Peyer's patch (tissue), 4 donors: ENCODE results near the gene EXOSC7. TPM values are rescaled to one million over a fixed set of nuclear protein-coding genes. Genes with fewer than 3 reads are reported as not detected.
"Not testable (repeated sequence)": the region's sequence is repeated elsewhere in the genome, so short reads cannot be mapped to it uniquely, and the experiment has no call there.

Experiments
- DNase-seq, 3 donors: peaks; one replicate each; pipeline ENCODE4 v3.0.0-alpha.2; 2017 to 2019
- H3K27ac ChIP-seq, 4 donors: fragments of 200-600 bp; sonication (generic); one replicate each; pipeline ENCODE4 v1.5.1; 2016 to 2019
- H3K27me3 ChIP-seq, 2 donors: fragments of 200-600 bp; sonication (generic); one replicate each; pipeline ENCODE4 v1.5.1; 2019
- H3K36me3 ChIP-seq, 3 donors: fragments of 200-600 bp; sonication (generic); one replicate each; pipeline ENCODE4 v1.5.1; 2016 to 2019
- H3K4me1 ChIP-seq, 4 donors: fragments of 200-600 bp; sonication (generic); one replicate each; pipeline ENCODE4 v1.5.1; 2016 to 2019
- H3K4me3 ChIP-seq, 4 donors: fragments of 200-600 bp; sonication (generic); 1 replicate in 3 of 4; 2 replicates in 1 of 4; pipeline ENCODE4 v1.5.1; 2016 to 2019; ENCODE audit warnings: mild to moderate bottlenecking in 1 of 4
- H3K9me3 ChIP-seq, 4 donors: fragments of 200-600 bp; sonication (generic); one replicate each; pipeline ENCODE4 v1.5.1; 2016 to 2019; ENCODE audit warnings: mild to moderate bottlenecking in 1 of 4
- POLR2A ChIP-seq, 2 donors: fragments of 450-650 bp; IDR thresholded peaks; one replicate each; pipeline ENCODE4 v1.5.1; 2017; ENCODE audit warnings: antibody characterized with exemption in 2 of 2, mild to moderate bottlenecking in 2 of 2, moderate library complexity in 2 of 2
- total RNA-seq, 4 donors: library from RNA; depleted of rRNA; stranded (reverse); fragments of >200 nt; gene quantifications; one replicate each; pipeline ENCODE4 v1.1.0, GENCODE V29; 2016
- TF ChIP-seq, protein P1 (sequence below), 6 experiments: fragments of 450-650 bp in 4 of 6; fragments of 200-600 bp in 2 of 6; sonication (generic) in 1 of 6; IDR thresholded peaks; one replicate each; pipeline ENCODE4 v1.5.1; 2017 to 2019; ENCODE audit warnings: antibody characterized with exemption in 6 of 6, mild to moderate bottlenecking in 3 of 6, moderate library complexity in 1 of 6

The EXOSC7 gene
- total RNA-seq, 4 donors from 2014 or later = 19.8 to 66.0 (median 28.6) TPM

- peaks cover 0 to 10% (median 3%) of the 10 kb centered on the region in 4 donors for H3K4me1 ChIP-seq
- TF ChIP-seq POLR2A (IDR thresholded peaks at IDR 0.05) = no peak
- TF ChIP-seq, protein P1, sequence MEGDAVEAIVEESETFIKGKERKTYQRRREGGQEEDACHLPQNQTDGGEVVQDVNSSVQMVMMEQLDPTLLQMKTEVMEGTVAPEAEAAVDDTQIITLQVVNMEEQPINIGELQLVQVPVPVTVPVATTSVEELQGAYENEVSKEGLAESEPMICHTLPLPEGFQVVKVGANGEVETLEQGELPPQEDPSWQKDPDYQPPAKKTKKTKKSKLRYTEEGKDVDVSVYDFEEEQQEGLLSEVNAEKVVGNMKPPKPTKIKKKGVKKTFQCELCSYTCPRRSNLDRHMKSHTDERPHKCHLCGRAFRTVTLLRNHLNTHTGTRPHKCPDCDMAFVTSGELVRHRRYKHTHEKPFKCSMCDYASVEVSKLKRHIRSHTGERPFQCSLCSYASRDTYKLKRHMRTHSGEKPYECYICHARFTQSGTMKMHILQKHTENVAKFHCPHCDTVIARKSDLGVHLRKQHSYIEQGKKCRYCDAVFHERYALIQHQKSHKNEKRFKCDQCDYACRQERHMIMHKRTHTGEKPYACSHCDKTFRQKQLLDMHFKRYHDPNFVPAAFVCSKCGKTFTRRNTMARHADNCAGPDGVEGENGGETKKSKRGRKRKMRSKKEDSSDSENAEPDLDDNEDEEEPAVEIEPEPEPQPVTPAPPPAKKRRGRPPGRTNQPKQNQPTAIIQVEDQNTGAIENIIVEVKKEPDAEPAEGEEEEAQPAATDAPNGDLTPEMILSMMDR (IDR thresholded peaks at IDR 0.05) = no peak
- H3K27ac ChIP-seq = no peak overlapping the region
- no peak for DNase-seq
- no peak overlapping the region for H3K4me3 ChIP-seq
- H3K9me3 ChIP-seq = no peaks in the 10 kb centered on the region
- no peaks in the 10 kb centered on the region for H3K27me3 ChIP-seq
- peaks cover 0 to 9% (median 0%) of the 10 kb centered on the region in 3 donors for H3K36me3 ChIP-seq
These were observed 5.7 kb downstream of the EXOSC7 start for GRCh38 chr3:44981751-44982150.

- H3K27ac ChIP-seq = no peak overlapping the region
- TF ChIP-seq POLR2A (IDR thresholded peaks at IDR 0.05) = no peak
- TF ChIP-seq, protein P1 (IDR thresholded peaks at IDR 0.05) = no peak
- H3K27me3 ChIP-seq = no peaks in the 10 kb centered on the region
- H3K4me3 ChIP-seq = no peak overlapping the region
- H3K36me3 ChIP-seq = peaks cover 0 to 9% (median 0%) of the 10 kb centered on the region in 3 donors
- no peaks in the 10 kb centered on the region for H3K9me3 ChIP-seq
- H3K4me1 ChIP-seq = no peaks in the 10 kb centered on the region
- no peak for DNase-seq
These were observed 6.8 kb downstream of the EXOSC7 start for GRCh38 chr3:44982817-44983216.

DNA sequence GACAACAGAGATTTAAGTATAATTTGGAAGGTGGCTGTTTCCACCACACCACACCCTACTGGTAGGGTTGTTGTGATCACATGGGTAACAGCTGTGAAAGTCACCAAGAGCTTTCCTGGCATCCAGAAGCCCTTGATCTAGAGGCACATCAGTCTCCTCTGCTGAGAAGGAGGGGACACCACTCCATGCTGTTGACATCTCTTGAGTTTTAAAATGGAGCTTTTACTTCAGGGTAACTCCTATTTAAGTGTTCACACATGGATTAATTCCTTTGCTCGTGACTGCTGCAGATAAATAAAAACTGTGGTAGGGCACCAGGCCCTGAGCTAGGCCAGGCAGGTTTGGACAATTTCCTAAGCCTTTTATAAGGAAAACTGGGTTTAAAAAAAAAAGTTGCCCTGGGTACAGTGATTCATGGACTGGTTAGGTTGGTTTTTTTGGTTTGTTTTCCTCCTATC is 7.5 kb downstream of the EXOSC7 start:
- H3K4me3 ChIP-seq = no peak overlapping the region
- H3K27me3 ChIP-seq = no peaks in the 10 kb centered on the region
- no peaks in the 10 kb centered on the region for H3K4me1 ChIP-seq
- no peak overlapping the region for H3K27ac ChIP-seq
- DNase-seq = no peak
- H3K9me3 ChIP-seq = no peaks in the 10 kb centered on the region
- TF ChIP-seq POLR2A (IDR thresholded peaks at IDR 0.05) = no peak
- TF ChIP-seq, protein P1 (IDR thresholded peaks at IDR 0.05) = no peak
- peaks cover 0 to 9% (median 0%) of the 10 kb centered on the region in 3 donors for H3K36me3 ChIP-seq

DNA sequence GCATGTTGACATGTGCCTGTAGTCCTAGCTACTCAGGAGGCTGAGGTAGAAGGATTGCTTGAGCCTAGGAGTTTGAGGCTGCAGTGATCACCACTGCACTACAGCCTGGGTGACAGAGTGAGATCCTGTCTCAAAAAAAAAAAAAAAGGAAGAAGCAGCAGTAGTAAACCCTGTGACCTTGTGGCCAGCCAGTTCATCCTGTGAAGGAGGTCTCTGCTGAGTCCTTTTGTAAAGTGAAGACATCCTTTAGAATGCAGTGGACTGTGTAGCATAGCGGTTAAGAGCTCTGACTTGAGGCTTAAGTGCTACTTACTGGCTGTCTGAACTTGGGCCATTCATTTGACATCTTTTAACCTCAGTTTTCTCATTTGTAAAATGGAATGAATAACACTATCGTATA is 8.3 kb downstream of the EXOSC7 start:
- Histone ChIP-seq H3K4me1 (no peaks in the 10 kb centered on the region), H3K36me3 (peaks cover 0 to 13% (median 0%) of the 10 kb centered on the region in 3 donors), H3K4me3 (no peak overlapping the region), H3K27me3 (no peaks in the 10 kb centered on the region), H3K9me3 (no peaks in the 10 kb centered on the region), H3K27ac (no peak overlapping the region)
- DNase-seq = no peak
- TF ChIP-seq, protein P1 (IDR thresholded peaks at IDR 0.05) = no peak
- no peak for TF ChIP-seq POLR2A (IDR thresholded peaks at IDR 0.05)

DNA sequence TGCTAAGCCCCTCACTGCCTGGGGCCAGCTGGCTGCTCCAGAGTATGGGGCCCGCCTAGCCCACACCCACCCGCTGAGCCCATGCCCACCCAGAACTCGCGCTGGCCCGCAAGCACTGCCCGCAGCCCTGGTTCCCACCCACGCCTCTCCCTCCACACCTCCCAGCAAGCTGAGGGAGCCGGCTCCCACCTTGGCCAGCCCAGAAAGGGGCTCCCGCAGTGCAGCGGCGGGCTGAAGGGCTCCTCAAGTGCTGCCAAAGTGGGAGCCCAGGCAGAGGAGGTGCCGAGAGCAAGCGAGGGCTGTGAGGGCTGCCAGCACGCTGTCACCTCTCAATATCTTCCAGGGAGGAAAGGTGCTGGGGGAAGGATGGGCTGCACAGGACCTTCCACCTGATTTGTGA is 10.3 kb downstream of the EXOSC7 start:
- H3K27ac ChIP-seq, H3K4me1 ChIP-seq, H3K27me3 ChIP-seq, H3K9me3 ChIP-seq, DNase-seq, H3K4me3 ChIP-seq: not testable (repeated sequence)
- H3K36me3 ChIP-seq = peaks cover 0 to 32% (median 0%) of the 10 kb centered on the region in 3 donors

GRCh38 chr3:44987332-44987731 is 11.3 kb downstream of the EXOSC7 start:
- TF ChIP-seq POLR2A (IDR thresholded peaks at IDR 0.05) = no peak
- TF ChIP-seq, protein P1 (IDR thresholded peaks at IDR 0.05) = no peak
- H3K4me1 ChIP-seq = no peaks in the 10 kb centered on the region
- H3K27me3 ChIP-seq = no peaks in the 10 kb centered on the region
- no peak overlapping the region for H3K27ac ChIP-seq
- DNase-seq = no peak
- no peak overlapping the region for H3K4me3 ChIP-seq
- H3K36me3 ChIP-seq = peaks cover 0 to 40% (median 0%) of the 10 kb centered on the region in 3 donors
- H3K9me3 ChIP-seq = no peaks in the 10 kb centered on the region
